GM21737 (cell line): Measurements from ENCODE around the gene CDH13.

ENCODE experiments used
- ATAC-seq: cut with Tn5 transposase; IDR thresholded peaks from one replicate; pipeline ENCODE4 v1.9.1; 2021; ENCODE audit warnings: mild to moderate bottlenecking, moderate library complexity; ENCODE audit not compliant: unreplicated experiment

Gene CDH13

GRCh38 chr16:83768986-83769385 is 1142.2 kb downstream of the CDH13 start:
- ATAC-seq, result no peak

DNA sequence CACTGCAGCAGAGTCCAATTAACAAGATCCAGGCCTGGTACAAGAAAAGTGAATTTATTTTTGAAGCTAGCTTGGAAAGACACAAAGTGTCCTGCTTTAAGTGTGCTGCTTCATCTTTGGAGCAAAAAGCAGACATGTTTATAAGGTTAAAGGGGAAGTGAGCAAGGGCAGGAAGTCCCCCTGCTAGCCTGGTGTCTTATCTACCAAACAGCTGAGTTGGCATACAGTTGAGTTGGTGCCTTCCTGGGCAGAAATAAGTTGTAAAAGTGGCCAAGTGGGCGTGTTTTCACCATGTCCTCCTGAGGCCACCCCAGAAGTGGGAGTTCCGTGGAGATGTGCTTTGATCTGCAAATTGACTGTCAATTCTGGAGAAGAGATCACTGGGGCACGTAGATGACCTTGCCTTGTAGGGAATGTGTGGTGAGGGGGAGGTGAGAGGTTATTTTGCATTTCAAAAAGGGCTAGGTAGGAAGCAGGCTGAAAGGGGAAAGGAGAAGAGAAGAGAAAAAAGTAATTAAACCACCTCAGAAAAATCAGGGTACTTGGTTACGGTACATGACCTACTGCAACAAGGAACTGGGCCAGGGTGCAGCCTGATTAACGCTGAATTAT is 1142.7 kb downstream of the CDH13 start:
- no peak for ATAC-seq

- no peak for ATAC-seq
Measured at GRCh38 chr16:83771306-83771942, 1144.7 kb downstream of the CDH13 start.

DNA sequence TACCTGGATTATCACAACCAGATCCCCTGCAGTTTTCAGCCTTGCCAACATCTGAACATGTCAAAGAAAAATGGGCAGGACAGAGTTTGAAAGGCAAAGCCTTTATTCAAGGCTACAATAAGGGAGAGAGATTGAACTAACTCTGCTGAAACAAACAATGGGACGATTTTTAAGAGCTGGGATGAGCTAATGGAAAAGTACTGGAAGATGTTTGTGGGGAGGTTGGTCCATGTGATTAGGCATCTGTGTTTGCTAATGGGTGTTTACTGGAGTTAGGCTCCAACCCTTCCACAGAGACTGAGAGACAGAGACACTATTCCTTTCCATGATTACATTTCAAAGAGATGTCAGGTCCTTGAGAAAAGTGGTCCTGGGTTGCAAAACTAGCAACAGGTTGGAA is 1146.0 kb downstream of the CDH13 start:
- ATAC-seq, result no peak

DNA sequence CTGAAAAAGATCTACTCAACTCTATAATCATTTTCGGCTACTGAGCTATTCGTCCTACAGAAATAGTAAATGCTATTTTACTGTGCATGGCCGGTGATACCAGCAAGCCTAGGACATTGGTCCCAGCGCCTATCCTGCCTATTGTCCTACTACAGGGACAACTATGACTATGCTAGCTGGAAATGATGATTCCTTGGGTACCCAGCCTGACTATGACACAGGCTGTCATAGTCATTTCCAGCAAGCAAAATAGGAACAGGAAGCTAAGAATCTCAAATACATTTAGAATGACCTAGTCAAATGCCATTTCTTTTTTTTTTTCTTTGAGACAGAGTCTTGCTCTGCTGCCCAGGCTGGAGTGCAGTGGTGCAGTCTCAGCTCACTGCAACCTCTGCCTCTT is 1147.3 kb downstream of the CDH13 start:
- ATAC-seq, result no peak

GRCh38 chr16:83776944-83777343 is 1150.2 kb downstream of the CDH13 start:
- ATAC-seq, result no peak

GRCh38 chr16:83779886-83780285 is 1153.1 kb downstream of the CDH13 start:
- no peak for ATAC-seq

GRCh38 chr16:83785455-83785854 is 1158.7 kb downstream of the CDH13 start:
- no peak for ATAC-seq

DNA sequence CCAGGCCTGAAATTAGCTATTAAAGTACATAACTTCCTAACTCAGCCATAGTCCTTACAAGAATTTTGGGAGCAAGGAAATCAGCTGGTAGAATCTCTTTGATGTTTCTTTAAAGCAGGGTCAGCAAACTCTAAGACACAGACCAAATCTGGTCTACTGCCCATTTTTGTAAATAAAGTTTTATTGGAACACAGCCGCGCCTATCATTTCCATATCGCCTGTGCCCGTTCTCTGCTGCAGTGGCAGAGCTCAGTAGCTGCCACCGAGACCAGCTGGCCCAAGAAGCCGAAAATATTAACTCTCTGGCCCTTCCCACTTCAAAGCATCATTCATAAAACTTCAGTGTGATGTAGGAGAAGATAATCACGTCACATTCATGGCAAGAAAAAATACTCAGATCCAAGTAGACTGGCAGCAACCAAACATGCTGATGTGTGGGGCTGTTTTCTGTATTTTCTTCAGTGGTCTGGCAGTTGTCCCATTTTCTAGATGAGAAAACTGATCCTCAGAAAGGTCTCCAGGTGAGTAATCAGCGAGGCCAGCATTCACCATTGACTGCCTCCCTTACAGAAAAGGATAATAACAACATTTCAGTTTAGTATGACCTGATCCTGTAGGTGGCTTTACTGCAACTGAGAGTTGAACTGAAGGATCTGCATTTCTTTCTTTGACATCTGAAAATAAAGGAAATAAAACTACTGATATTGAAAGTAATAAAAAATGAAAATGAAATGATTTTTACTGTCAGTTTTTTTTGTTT is 1163.1 kb downstream of the CDH13 start:
- no peak for ATAC-seq

DNA sequence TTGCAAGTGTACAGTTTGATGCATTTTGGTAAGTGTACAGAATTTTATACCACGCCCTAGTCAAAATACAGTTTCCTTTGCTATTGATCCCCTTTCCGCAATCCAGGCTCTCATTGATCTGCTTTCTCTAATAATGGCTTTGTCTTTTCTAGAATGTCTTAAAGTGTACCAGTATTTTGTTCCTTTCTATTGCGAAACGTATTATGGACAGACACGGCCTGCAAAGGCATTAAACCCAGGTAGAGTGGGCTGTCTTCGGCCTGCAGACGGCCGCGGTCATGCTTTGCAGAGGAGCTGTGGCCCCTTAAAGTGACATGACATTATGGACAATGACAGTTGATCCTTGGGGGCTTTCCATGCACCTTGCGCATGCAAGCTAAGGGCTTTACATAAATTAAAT is 1165.1 kb downstream of the CDH13 start:
- no peak for ATAC-seq

DNA sequence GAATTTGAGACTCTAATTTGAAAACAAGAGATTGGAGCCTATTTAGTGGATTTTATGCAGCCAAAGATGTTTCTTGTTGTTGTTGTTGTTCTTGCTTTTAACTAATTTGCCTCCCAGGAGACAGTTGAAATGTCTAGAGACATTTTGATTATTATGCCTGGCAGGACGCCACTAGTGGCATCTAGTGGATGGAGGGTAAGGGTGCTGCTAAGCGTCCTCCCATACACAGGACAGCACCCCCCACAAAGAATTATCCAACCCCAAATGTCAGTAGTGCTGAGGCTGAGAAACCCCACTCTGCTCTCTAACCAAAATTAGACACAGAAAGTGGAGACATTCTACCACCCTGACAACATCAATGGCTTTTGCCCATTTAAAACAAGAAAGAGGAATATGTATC is 1165.6 kb downstream of the CDH13 start:
- no peak for ATAC-seq

- ATAC-seq, result no peak
Measured at GRCh38 chr16:83793179-83793578, 1166.4 kb downstream of the CDH13 start.

- ATAC-seq, result no peak
Measured at GRCh38 chr16:83794860-83795554, 1168.2 kb downstream of the CDH13 start.

DNA sequence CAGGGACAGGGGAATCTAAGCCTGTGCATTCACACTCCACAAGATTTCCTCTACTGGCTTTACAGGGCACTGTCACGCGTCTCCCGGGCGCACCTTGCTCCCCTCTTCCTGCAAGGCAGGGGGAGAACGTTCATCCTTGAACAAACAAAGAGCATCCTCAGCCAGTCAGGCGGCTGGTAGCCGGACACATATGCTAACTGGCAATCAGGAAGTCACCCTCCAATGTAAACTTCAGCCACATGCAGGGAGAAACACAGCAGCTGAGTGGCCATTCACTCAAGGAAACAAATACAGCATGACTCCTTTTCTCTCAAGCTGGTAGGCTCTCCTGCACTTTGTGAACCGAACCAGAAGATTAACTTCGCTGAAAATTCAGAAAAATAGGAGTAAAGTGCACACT is 1170.2 kb downstream of the CDH13 start:
- no peak for ATAC-seq

DNA sequence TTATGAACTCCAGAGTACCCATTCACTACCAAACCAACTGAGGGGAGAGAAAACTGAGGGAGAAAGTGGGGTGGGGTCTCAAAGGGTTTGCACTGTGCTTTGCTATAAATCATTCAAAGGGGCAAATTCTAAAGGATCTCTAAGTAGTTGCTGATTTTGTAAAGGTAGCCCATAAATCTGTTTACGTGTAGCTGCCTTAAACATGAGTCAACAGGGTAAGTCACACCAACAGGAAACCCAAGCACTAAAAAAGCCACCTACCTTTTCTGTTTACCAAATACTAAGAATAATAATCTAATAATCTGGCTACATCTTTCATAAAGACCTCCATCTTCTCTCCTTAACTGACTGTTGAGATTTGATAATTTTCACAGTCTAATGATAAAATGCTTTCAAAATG is 1172.6 kb downstream of the CDH13 start:
- ATAC-seq, result no peak

GRCh38 chr16:83802135-83802534 is 1175.4 kb downstream of the CDH13 start:
- ATAC-seq, result no peak

DNA sequence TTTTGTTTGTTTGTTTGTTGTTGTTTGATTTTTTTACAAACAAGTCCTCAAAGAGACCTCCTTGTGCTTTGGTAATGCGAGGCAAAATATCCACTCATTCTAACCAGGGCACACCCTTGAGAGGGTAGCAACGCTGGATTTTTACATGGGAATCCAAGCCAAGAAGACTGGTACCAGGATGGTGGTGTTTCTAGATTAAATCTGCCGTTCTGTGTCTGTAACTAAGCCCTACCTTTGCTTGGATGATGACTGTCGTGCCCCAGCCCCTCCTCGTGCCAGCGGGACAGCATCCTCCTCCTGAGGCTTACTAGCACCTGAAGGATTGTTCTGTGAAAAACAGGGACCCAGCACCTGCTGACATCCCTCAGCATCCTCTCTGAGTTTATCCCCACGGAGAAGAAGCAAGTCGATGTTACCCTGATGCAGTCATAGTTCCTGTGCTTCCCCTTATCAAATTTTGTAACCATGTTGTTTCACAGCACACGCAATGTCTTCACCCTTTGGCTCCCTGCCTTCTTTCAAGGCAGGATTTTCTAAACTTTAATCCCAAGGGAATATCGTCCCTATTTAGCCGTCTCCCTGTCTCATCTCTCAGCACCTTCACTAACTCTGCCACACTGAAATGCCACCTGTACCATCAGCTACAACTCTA is 1175.9 kb downstream of the CDH13 start:
- no peak for ATAC-seq

- ATAC-seq, result no peak
Measured at GRCh38 chr16:83803811-83804210, 1177.0 kb downstream of the CDH13 start.

DNA sequence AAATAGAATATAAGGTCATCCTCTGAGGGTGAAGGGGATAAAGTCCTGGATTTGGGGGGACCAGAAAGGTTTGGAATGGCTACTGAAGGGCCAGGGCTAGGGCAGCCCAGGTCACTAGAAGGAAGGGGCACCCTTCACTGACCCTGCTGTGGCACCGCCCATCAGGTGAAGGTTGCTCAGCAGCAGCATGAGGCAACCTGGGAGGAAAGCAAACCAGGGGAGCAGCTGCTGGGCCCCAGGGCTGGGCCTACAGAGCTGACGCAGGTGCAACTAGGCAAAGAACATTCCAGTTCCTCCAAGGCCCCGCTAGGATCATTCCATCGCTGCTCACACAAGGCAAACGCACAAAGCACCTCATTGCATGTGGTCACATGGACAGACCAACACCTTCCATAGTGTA is 1177.6 kb downstream of the CDH13 start:
- no peak for ATAC-seq

GRCh38 chr16:83806036-83806435 is 1179.3 kb downstream of the CDH13 start:
- ATAC-seq, result no peak

DNA sequence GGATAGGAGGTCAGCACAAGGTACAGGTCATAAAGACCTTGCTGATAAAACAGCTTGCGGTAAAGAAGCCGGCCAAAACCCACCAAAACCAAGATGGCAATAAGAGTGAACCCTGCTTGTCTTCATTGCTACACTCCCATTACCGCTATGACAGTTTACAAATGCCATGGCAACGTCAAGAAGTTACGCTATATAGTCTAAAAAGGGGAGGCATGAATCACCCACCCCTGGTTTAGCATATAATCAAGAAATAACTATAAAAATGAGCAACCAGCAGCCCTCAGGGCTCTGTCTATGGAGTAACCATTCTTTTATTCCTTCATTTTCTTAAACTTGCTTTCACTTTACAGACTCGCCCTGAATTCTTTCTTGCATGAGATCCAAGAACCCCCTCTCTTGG is 1180.0 kb downstream of the CDH13 start:
- ATAC-seq, result no peak
